Measurements from ENCODE around the gene FBXW8. TPM values are rescaled to one million over a fixed set of nuclear protein-coding genes. Genes with fewer than 3 reads are reported as not detected.

Gene FBXW8
- total RNA-seq, 4 donors from 2014 or later: 7.8 to 29.9 (median 10.3) TPM

DNA sequence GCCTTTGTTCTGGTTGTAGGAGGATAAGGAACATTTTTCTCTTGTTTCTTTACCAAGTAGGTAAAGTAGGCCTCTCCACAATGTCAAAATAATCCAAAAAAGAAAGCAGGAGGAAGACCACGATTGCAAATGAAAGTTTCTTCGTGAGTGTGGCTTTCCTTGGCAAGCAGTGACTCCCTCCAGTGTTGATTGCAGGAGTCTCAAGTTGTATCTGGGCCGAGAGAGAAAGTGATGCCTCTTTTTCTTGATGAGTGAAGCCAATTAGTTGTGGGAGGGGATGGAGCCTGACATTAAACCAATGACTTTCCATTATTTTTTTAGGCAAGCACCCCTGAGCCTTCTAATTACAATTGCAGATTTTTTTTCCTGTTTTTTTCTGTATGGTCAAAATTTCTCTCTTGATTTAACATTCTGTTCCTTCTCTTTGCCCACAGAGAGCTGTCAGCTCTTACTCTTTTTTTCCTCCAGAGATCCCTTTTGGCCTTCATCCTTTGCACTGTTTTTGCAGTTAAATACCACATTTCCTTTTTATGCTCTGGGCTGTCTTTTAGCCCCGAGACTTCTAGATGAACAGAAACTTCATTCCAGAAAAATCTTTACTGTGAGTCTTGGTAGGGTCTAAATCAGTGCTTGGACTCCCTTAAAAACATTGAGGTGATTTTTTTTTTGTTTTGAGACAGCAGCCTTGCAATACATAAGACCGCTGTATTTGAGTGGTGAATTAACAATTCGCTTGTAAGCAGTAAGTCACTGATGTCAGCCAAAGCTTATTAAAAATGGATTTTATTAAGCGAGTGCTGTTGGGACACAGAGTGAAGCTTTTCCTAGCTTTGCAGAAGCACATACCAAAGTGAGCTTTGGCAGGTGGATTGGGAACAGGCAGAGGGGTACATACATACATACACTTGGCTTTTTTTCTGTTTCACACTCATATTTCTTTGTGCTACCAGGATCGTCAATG, 15.8 kb downstream of the FBXW8 start:
- Histone ChIP-seq H3K9me3 (no peaks in the 10 kb centered on the region), H3K4me1 (peaks cover 0 to 27% (median 7%) of the 10 kb centered on the region in 4 donors), H3K36me3 (peaks cover 0 to 21% (median 0%) of the 10 kb centered on the region in 4 donors), H3K27me3 (no peaks in the 10 kb centered on the region), H3K4me3 (no peak overlapping the region), H3K27ac (peak overlapping the region in 1 of 4 donors; percentile 19)
- 72 to 74% methylated on average over 8 of the region's 8 CpGs for WGBS, 2 donors (ENCODE audit: low coverage in 1 of 2)
- intact Hi-C loops (cut with DNase I; ENCODE audit: low total_unique reads): no loop called here
- in situ Hi-C loops (cut with MboI; ENCODE audit: low pct_ligation_motif_present in 1 of 4, low pct_unique_long_range_greater_than_20kb in 1 of 4, low sequenced_read_pairs in 3 of 4): no loop called here
- DNase-seq: no peak
- TF ChIP-seq POLR2A (IDR thresholded peaks at IDR 0.05) (no peak), POLR2AphosphoS5 (IDR thresholded peaks at IDR 0.05) (no peak), EP300 (IDR thresholded peaks at IDR 0.05; ENCODE audit: low read depth) (no peak)
- TF ChIP-seq, protein P1, sequence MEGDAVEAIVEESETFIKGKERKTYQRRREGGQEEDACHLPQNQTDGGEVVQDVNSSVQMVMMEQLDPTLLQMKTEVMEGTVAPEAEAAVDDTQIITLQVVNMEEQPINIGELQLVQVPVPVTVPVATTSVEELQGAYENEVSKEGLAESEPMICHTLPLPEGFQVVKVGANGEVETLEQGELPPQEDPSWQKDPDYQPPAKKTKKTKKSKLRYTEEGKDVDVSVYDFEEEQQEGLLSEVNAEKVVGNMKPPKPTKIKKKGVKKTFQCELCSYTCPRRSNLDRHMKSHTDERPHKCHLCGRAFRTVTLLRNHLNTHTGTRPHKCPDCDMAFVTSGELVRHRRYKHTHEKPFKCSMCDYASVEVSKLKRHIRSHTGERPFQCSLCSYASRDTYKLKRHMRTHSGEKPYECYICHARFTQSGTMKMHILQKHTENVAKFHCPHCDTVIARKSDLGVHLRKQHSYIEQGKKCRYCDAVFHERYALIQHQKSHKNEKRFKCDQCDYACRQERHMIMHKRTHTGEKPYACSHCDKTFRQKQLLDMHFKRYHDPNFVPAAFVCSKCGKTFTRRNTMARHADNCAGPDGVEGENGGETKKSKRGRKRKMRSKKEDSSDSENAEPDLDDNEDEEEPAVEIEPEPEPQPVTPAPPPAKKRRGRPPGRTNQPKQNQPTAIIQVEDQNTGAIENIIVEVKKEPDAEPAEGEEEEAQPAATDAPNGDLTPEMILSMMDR (IDR thresholded peaks at IDR 0.05): no peak

DNA sequence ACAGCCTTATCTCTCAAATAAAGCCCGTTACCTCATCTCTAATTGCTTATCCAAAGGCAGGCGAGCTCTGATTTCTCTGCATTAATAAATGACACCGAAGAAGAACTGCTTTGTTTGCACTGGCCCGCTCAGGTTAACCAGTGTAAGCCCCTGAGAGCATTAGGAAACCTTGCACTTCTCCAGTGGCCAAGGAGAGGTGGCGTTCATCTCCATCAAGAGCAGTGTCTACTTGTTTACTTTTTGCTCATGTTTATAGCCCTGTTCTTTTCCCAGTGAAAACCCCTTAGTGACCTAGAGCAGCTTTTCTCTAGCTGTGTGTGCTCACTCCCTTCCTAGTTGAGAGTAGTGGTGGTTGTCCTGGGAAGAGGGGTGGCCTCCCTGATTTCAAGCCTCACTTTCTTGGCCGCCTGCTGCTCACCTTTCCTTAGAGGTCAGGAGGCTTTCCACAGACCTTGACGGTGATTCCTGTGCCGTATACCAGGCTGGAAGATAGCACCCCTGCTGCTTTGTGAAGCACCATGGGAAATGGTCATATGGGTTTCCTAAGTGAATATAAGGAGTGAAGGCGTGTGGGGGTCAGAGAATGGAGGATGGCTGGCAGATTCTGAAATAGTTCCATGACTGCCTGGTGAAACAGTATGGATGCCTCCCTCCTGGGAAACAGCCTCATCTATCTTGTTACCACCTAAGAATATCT, 16.6 kb downstream of the FBXW8 start:
- peaks cover 0 to 21% (median 0%) of the 10 kb centered on the region in 4 donors for H3K36me3 ChIP-seq
- no peaks in the 10 kb centered on the region for H3K9me3 ChIP-seq
- no peak overlapping the region for H3K27ac ChIP-seq
- intact Hi-C loops (cut with DNase I; ENCODE audit: low total_unique reads): no loop called here
- no peak overlapping the region for H3K4me3 ChIP-seq
- no peaks in the 10 kb centered on the region for H3K27me3 ChIP-seq
- peaks cover 0 to 27% (median 7%) of the 10 kb centered on the region in 4 donors for H3K4me1 ChIP-seq
- DNase-seq: no peak
- in situ Hi-C loops (cut with MboI; ENCODE audit: low pct_ligation_motif_present in 1 of 4, low pct_unique_long_range_greater_than_20kb in 1 of 4, low sequenced_read_pairs in 3 of 4): no loop called here
- 78 to 80% methylated on average over 6 to 9 of the region's 9 CpGs for WGBS, 2 donors (ENCODE audit: low coverage in 1 of 2)
- no peak for TF ChIP-seq POLR2AphosphoS5 (IDR thresholded peaks at IDR 0.05)
- TF ChIP-seq POLR2A (IDR thresholded peaks at IDR 0.05): no peak
- TF ChIP-seq, protein P1 (IDR thresholded peaks at IDR 0.05): no peak
- TF ChIP-seq EP300 (IDR thresholded peaks at IDR 0.05; ENCODE audit: low read depth): no peak

DNA sequence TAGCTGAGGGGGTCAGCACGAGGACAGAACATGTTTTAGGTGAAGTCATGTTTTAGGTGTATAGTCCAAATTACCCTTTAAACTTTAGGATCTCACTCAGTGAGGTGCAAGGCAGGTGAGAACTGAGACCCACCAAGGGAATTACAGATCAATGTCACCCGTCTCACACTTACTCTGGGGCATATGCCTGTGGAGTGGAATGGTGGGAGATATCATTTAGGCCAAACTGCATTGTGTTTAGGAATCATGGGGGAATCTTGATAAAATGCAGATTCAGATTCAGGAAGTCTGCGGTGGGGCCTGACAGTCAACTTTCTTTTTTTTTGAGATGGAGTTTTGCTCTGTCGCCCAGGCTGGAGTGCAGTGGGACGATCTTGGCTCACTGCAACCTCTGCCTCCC, 17.8 kb downstream of the FBXW8 start:
- H3K27ac ChIP-seq: no peak overlapping the region
- H3K9me3 ChIP-seq: no peaks in the 10 kb centered on the region
- TF ChIP-seq POLR2A (IDR thresholded peaks at IDR 0.05) (no peak), EP300 (IDR thresholded peaks at IDR 0.05; ENCODE audit: low read depth) (no peak), POLR2AphosphoS5 (IDR thresholded peaks at IDR 0.05) (no peak)
- TF ChIP-seq, protein P1 (IDR thresholded peaks at IDR 0.05): no peak
- H3K4me3 ChIP-seq: no peak overlapping the region
- WGBS, 2 donors (ENCODE audit: low coverage in 1 of 2): 90 to 96% methylated on average over 2 to 5 of the region's 5 CpGs
- no peak for DNase-seq
- in situ Hi-C loops (cut with MboI; ENCODE audit: low pct_ligation_motif_present in 1 of 4, low pct_unique_long_range_greater_than_20kb in 1 of 4, low sequenced_read_pairs in 3 of 4): no loop called here
- intact Hi-C loops (cut with DNase I; ENCODE audit: low total_unique reads): no loop called here
- no peaks in the 10 kb centered on the region for H3K27me3 ChIP-seq
- peaks cover 0 to 35% (median 12%) of the 10 kb centered on the region in 4 donors for H3K4me1 ChIP-seq
- H3K36me3 ChIP-seq: peaks cover 0 to 21% (median 0%) of the 10 kb centered on the region in 4 donors

GRCh38 chr12:116929885-116930284, 19.1 kb downstream of the FBXW8 start:
- in situ Hi-C loops (cut with MboI; ENCODE audit: low pct_ligation_motif_present in 1 of 4, low pct_unique_long_range_greater_than_20kb in 1 of 4, low sequenced_read_pairs in 3 of 4): no loop called here
- intact Hi-C loops (cut with DNase I; ENCODE audit: low total_unique reads): no loop called here
- H3K4me3 ChIP-seq: no peak overlapping the region
- TF ChIP-seq EP300 (IDR thresholded peaks at IDR 0.05; ENCODE audit: low read depth) (no peak), POLR2A (IDR thresholded peaks at IDR 0.05) (no peak), POLR2AphosphoS5 (IDR thresholded peaks at IDR 0.05) (no peak)
- TF ChIP-seq, protein P1 (IDR thresholded peaks at IDR 0.05): no peak
- H3K4me1 ChIP-seq: peaks cover 3 to 39% (median 16%) of the 10 kb centered on the region in 4 donors
- no peak for DNase-seq
- H3K27me3 ChIP-seq: no peaks in the 10 kb centered on the region
- H3K27ac ChIP-seq: no peak overlapping the region
- H3K36me3 ChIP-seq: peaks cover 0 to 21% (median 0%) of the 10 kb centered on the region in 4 donors
- H3K9me3 ChIP-seq: no peaks in the 10 kb centered on the region

Measured in transverse colon (tissue), 4 donors.